ENCODE measurements around the gene CPA5.

GRCh38 chr7:130351791-130352090 lies 7.1 kb downstream of the CPA5 start:
- TF ChIP-seq CTCF (IDR thresholded peaks at IDR 0.05) (no peak), POLR2A (IDR thresholded peaks at IDR 0.05) (no peak)

Data from right lobe of liver (tissue), 4 donors.